NCI-H2171 (cell line): Measurements from ENCODE around the gene TRIM54.
"Not testable (repeated sequence)": the region's sequence is repeated elsewhere in the genome, so short reads cannot be mapped to it uniquely, and the experiment has no call there.

ENCODE experiments used
- DNase-seq: peaks from one replicate; lab custom pipeline; 2025; lab: John Stamatoyannopoulos, UW

TRIM54 gene

GRCh38 chr2:27312152-27312551, 29.9 kb downstream of the TRIM54 start:
- DNase-seq = no peak

- DNase-seq = no peak
Observed at GRCh38 chr2:27313882-27314645, 31.8 kb downstream of the TRIM54 start.

- DNase-seq = no peak
Observed at GRCh38 chr2:27314709-27315108, 32.5 kb downstream of the TRIM54 start.

GRCh38 chr2:27315122-27315521, 32.9 kb downstream of the TRIM54 start:
- no peak for DNase-seq

GRCh38 chr2:27316655-27317412, 34.6 kb downstream of the TRIM54 start:
- no peak for DNase-seq

- not testable (repeated sequence) for DNase-seq
Observed at GRCh38 chr2:27319839-27320238, 37.6 kb downstream of the TRIM54 start.

- DNase-seq = no peak
Observed at GRCh38 chr2:27320958-27321543, 38.8 kb downstream of the TRIM54 start.

GRCh38 chr2:27322301-27322765, 40.1 kb downstream of the TRIM54 start:
- no peak for DNase-seq

GRCh38 chr2:27322766-27323595, 40.8 kb downstream of the TRIM54 start, which contains the start of gene MPV17:
Gene MPV17, minus strand, starts transcription at chr2:27323097. Its CDS starts 580 bp downstream, at chr2:27322517.
- DNase-seq = peak; percentile 93

GRCh38 chr2:27323596-27324285, 41.5 kb downstream of the TRIM54 start:
- DNase-seq = no peak

- no peak for DNase-seq
Observed at GRCh38 chr2:27324720-27325119, 42.5 kb downstream of the TRIM54 start.

- DNase-seq = no peak
Observed at GRCh38 chr2:27335311-27335710, 53.1 kb downstream of the TRIM54 start.

GRCh38 chr2:27336173-27336572, 53.9 kb downstream of the TRIM54 start:
- no peak for DNase-seq

GRCh38 chr2:27347641-27348040, 65.4 kb downstream of the TRIM54 start:
- no peak for DNase-seq

GRCh38 chr2:27350106-27350693, 68.0 kb downstream of the TRIM54 start:
- DNase-seq = no peak

GRCh38 chr2:27351802-27352598, 69.8 kb downstream of the TRIM54 start:
- DNase-seq = no peak

GRCh38 chr2:27353386-27353761, 71.1 kb downstream of the TRIM54 start:
- not testable (repeated sequence) for DNase-seq

GRCh38 chr2:27353762-27354596, 71.8 kb downstream of the TRIM54 start:
- no peak for DNase-seq

GRCh38 chr2:27354597-27354927, 72.3 kb downstream of the TRIM54 start:
- no peak for DNase-seq
